ENCODE measurements around the gene FTH1. TPM values are rescaled to one million over a fixed set of nuclear protein-coding genes. Genes with fewer than 3 reads are reported as not detected.

The FTH1 gene
- total RNA-seq, 2 donors from 2014 or later: 701 to 1,114 TPM

DNA sequence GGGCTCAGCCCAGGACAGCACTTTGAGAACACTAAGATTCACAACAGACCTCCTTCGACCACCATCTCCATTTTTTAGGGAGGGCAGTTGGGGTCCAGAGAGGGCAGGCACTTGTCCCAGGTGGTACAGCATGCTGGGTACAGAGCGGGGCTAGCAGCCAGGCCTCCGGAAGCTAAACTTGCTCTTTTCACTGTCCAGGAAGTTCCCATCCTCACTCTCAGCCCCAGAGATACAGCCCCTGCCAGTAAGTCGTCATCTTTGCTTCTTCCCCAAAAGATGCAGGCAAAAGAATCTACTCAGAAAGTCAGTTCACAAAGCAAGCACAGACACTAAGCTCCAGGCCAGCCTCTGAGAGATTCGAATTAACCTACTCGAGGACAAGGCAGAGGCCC lies 43.4 kb downstream of the FTH1 start:
- no peaks in the 10 kb centered on the region for H3K9me3 Mint-ChIP-seq
- ATAC-seq (replicated peaks): no peak
- peaks cover 19% of the 10 kb centered on the region for H3K27me3 Mint-ChIP-seq
- H3K27ac Mint-ChIP-seq: no peak overlapping the region
- no peak overlapping the region for H3K4me3 Mint-ChIP-seq
- H3K36me3 Mint-ChIP-seq (ENCODE audit: low read depth): no peaks in the 10 kb centered on the region
- no peaks in the 10 kb centered on the region for H3K4me1 Mint-ChIP-seq

DNA sequence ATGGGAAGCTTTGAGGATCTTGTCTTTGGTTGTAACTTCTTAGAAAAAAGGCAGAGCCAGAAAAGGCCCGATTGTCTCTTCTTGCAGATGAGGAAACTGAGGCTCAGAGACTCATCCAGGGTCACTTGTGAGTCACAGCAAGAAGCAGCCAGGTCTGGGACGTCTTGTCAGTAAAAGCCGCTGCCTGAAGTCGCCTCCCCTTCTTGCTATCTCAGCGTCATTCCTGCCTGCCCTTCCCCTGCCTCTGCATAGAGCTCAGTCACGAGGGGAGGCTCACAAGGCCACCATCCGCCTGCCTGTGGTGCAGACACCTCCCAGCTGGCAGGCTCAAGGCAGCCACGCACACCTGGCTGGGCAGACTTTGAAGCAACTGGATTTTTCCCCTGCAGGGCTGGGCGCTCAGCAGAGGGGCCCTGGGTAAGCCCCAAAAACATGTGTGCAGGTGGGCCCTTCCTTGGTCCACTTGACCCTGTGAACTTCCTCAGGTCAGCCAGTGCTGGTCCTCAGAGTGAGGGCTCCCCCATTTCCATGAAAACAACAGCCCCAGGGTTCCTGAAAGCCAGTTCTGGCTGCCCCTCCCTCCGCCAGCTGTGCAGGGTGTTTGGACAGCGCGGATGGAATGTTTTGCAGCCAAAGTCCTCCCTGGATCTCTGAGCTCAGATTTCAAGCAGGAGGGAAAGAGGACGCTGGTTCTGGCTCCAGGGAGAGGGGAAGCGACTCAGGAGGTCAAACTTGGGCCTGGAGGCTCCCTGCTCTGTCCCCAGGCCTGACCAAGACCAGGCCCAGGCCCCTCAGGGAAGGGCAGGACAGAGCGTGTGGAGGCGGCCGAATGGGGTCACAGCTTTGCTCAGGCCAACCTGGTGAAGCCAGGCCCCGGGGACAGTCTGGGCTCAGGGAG lies 44.0 kb downstream of the FTH1 start:
- H3K27ac Mint-ChIP-seq: no peak overlapping the region
- ATAC-seq (replicated peaks): no peak
- no peaks in the 10 kb centered on the region for H3K9me3 Mint-ChIP-seq
- H3K27me3 Mint-ChIP-seq: peaks cover 24% of the 10 kb centered on the region
- H3K4me1 Mint-ChIP-seq: no peaks in the 10 kb centered on the region
- H3K4me3 Mint-ChIP-seq: no peak overlapping the region
- no peaks in the 10 kb centered on the region for H3K36me3 Mint-ChIP-seq (ENCODE audit: low read depth)

DNA sequence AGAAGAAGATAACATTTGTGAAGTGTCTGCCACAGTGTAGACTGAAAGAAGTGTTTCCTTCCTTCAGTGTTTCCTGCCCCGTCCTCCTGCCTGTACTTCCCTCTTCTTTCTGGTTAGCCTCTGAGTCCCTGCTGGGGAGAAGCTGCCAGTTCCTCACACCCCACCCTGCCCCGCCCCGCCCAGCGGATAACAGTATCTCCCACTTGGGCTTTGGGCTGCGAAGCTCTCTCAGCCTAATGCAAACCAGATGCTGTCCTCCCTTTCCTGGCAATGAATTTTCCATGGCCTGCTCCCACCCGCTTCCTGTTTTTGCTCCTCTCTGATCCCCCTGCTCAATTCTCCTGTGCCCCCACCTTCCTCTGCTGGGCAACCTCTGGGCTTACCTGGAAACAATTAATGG lies 44.9 kb downstream of the FTH1 start:
- no peak for ATAC-seq (replicated peaks)
- Mint-ChIP-seq H3K36me3 (ENCODE audit: low read depth) (no peaks in the 10 kb centered on the region), H3K9me3 (no peaks in the 10 kb centered on the region), H3K27me3 (peaks cover 33% of the 10 kb centered on the region), H3K4me3 (no peak overlapping the region), H3K4me1 (no peaks in the 10 kb centered on the region), H3K27ac (no peak overlapping the region)

DNA sequence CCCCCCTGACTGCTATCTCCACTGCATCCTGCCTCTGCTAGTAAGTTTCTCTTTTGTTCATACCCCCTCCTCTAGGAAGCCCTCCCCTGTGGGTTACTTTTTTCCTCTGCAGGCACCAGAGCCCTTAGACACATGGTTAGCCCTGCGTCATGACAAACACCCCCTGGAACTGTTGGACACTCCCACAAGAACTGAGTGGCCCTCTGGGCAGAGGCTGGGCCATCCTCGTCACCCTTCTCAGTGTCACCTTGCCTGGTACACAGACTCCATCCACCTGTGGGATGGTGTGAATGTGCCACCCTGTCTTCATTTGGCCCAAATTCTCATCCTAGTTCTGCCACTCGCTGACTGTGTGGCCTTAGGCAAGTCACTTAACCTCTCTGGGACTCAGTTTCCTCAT lies 46.0 kb downstream of the FTH1 start:
- no peak for ATAC-seq (replicated peaks)
- Mint-ChIP-seq H3K36me3 (ENCODE audit: low read depth) (no peaks in the 10 kb centered on the region), H3K4me3 (no peak overlapping the region), H3K27me3 (peaks cover 36% of the 10 kb centered on the region), H3K4me1 (no peaks in the 10 kb centered on the region), H3K9me3 (no peaks in the 10 kb centered on the region), H3K27ac (no peak overlapping the region)

DNA sequence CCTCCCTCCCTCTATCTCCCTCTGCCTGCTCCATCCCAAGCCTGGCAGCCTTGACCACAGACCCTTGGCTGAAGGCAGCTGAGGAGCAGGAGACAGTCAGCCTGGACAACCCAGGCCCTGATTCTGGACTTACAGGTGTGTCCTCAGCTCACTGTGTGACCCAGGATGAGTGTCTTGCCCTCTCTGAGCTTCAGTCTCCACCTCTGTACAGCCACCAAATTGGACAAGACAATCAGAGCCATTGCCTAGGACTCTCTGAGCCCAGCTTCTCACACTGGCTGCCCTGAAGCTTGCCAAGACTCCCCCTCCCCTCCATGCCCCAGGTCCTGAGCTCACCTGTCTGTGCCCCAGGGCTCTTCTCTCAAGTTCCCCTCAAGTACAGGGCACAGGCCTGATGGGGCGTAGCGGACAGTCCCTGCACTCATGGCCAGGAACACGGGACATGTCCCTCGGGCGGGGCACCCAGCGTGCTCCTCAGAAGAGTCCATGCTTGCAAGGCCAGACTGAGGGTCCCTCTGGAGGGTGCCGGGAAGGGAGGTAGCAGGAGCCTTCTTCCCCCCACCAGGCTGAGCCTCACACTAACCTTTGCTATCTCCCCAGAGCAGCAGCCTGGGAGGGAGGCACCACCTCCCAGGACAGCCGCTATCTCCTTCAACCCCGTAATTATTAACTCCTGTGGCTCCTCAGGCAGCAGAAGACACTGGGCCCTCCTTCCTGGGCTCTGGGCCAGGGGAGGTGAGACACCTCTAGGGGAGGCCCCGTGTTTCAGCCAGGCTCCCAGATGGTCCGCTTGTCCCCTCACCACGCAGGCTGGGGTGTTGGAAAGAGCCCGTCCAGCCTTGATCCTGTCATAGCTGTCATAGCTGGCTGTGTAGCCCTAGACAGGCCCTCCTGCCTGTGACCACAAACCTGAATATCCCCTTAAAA lies 47.5 kb downstream of the FTH1 start:
- Mint-ChIP-seq H3K9me3 (no peaks in the 10 kb centered on the region), H3K27ac (no peak overlapping the region), H3K27me3 (peaks cover 45% of the 10 kb centered on the region), H3K36me3 (ENCODE audit: low read depth) (no peaks in the 10 kb centered on the region), H3K4me3 (no peak overlapping the region), H3K4me1 (no peaks in the 10 kb centered on the region)
- no peak for ATAC-seq (replicated peaks)

DNA sequence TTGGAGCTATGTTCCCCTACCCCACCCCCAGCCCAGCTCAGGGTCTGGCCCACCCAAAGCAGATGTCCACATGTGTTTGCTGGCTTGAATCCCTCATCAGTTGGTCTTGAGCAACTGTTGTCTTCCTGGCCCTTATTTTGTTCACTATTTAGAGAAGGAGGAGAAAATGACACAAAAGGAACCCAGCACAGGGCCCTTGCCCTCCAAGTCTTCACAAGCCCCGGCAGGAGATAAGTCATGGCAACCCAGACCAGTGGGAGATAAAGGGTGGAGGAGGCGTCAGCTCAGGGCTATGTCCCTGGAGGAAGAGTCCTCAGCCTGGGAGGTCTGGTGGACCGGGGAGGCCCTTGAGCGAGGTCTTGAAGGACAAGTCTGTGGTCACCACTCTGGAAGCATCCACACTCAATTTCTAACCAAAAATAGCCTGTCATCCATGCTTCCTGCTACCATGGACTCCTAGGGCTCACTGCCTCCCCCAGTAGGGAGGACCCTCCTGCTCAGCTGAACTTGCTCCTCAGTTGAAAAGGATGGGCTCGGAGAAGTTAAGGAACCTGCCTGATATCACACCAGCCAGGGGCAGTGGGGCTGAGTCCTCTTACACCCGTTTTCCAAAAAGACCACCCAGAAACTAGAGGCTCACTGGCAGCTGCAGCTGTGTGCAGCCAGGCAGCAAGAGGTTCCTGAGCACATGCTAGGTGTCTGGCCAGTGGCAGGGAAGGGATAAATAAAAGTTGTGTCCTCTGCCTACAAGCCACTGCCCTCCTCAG lies 48.3 kb downstream of the FTH1 start:
- Mint-ChIP-seq H3K9me3 (no peaks in the 10 kb centered on the region), H3K4me1 (no peaks in the 10 kb centered on the region), H3K36me3 (ENCODE audit: low read depth) (no peaks in the 10 kb centered on the region), H3K27me3 (peaks cover 46% of the 10 kb centered on the region), H3K27ac (no peak overlapping the region), H3K4me3 (no peak overlapping the region)
- ATAC-seq (replicated peaks): no peak

DNA sequence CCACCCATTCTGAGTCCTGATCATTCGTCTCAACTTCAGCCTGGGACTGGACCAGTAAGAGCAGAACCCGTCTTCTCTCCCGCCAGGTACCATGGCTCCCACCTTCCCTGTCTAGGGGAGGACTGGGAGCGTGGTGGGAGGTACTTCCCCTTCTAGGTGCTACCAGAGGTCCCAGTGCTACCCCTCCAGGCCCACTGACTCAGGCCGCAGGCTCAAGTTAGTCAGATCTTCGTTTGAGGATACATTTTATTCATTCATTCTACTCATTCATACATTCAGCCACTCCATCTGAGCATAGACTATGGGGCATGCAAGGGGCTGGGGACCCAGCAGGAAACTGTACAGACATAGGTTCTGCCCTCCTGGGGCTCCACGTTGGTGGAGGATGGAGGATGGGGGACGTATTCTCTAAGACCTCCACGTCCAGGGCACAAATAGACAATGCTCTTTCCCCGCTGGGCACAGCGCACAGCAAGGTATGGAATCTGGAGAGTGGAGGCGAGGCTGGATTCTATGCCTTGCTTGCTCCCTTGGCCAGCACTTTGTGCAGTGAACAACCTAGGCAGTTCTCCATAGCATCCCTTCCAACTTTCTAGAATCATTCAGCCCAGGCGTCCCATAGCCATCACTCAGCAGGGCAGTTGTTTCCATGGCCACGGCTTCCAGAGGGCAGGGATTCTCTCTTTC lies 49.0 kb downstream of the FTH1 start:
- ATAC-seq (replicated peaks): no peak
- Mint-ChIP-seq H3K36me3 (ENCODE audit: low read depth) (no peaks in the 10 kb centered on the region), H3K27me3 (peaks cover 49% of the 10 kb centered on the region), H3K4me1 (no peaks in the 10 kb centered on the region), H3K9me3 (no peaks in the 10 kb centered on the region), H3K4me3 (peak overlapping the region; percentile 49), H3K27ac (no peak overlapping the region)

DNA sequence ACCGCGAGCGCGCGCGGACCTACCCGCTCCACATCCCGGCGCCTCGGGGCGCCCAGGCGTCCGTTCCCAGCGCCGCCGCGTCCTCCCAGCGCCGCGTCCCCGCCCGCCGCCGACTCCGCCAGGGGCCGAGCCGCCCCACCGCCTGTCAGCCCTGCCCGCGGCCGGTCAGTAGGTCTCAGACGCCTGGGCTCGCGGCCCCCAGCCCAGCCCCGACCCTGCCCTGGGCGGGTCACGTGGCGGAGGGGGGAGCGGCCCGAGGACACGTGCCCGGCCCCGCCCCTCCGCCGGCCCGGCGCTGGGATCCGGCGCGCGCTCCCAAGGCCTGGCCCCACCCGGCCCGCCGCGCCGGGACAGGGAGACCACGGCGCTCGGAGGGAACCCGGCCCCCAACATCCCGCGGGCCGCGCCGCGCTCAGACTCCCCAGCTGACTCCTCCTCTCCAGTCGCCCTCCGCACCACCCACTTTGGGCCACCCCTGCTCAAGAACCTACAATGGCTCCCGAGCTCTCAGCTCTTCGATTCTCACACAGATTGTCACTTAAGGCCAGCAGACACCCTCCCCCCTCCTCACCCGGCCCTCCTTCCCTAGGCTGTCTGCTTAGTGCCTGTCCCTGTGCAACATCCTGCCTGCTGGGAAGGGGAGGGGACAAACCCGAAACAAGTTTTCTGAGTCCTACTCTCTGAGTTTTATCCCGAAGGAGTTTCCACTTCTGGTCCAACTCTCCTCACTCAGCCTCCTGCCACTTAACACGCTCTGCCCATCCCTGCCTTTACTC lies 49.9 kb downstream of the FTH1 start, which contains the start of gene RAB3IL1:
RAB3IL1 (minus strand) TSS at position 233 of the 776 bp plus-strand sequence; CDS start at position 34, 199 bp downstream.
- ATAC-seq (replicated peaks): peak; percentile 53
- Mint-ChIP-seq H3K4me1 (no peaks in the 10 kb centered on the region), H3K9me3 (no peaks in the 10 kb centered on the region), H3K36me3 (ENCODE audit: low read depth) (no peaks in the 10 kb centered on the region), H3K27ac (no peak within 1 kb of the TSS), H3K4me3 (peak within 1 kb of the TSS; percentile 49), H3K27me3 (peaks cover 52% of the 10 kb centered on the region)

DNA sequence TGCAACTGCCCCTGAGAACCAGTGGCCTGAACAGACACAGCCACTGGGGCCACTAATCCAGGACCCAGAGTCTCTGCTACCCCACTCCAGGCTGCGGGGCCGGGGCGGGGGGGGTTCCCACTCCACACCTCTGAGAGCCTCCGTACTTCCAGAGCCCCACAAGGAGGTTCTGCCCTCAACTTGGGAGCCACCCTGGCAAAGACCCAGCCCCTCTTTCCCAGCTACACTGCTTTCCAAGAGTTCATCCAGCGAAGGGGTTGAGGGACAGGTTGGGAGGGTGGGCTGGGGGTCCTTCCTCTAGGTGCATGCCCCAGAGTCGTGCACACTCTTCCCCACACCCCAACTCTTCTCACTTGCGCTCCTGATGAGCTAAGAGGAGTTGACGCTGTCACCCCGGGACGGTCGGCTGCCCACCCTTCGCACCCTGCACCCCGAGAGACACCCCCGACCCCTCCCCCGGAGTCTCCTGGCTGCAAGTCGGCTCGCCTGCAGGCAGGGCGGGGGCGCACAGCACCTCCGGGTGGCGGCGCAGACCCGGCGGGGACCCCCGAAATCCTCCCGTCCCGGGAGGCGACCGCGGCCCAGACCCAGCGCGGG lies 50.6 kb downstream of the FTH1 start:
- Mint-ChIP-seq H3K4me1 (no peaks in the 10 kb centered on the region), H3K9me3 (no peaks in the 10 kb centered on the region), H3K27ac (no peak overlapping the region), H3K27me3 (peaks cover 54% of the 10 kb centered on the region), H3K36me3 (ENCODE audit: low read depth) (no peaks in the 10 kb centered on the region), H3K4me3 (no peak overlapping the region)
- no peak for ATAC-seq (replicated peaks)

DNA sequence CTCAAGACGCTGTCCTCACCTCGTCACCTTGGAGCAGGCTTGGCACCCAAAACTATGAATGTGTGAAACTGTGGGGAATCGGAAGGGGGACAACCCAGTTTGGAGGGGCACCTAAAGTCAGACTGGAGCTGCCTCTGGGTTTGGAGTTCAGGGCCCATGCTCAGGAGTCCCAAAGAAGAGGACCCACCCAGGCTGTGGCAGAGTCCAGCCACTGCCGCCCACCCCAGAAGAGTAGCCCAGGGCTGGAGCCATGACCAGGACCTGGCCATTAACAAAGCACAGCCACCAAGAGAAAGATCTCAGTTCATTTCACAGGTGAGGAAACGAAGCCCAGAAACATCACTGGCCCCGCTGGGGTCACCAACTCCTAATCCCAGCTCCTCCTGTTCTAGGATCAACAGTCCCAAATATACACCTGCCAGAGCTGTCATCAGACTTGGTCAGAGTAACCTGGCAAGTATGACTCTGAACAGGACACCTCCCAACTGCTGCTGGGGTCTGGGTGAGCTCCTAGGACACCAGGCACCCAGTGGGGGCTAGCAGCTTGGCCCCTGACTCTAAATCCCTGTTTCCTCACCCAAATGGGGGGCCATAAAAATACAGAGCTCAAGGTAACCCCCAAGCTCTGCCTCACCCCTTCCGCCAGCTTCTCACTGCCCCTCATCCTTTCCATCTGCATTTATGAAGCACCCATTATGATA lies 52.8 kb downstream of the FTH1 start:
- no peaks in the 10 kb centered on the region for H3K9me3 Mint-ChIP-seq
- H3K27ac Mint-ChIP-seq: no peak overlapping the region
- no peaks in the 10 kb centered on the region for H3K36me3 Mint-ChIP-seq (ENCODE audit: low read depth)
- H3K4me3 Mint-ChIP-seq: no peak overlapping the region
- H3K27me3 Mint-ChIP-seq: peaks cover 41% of the 10 kb centered on the region
- no peaks in the 10 kb centered on the region for H3K4me1 Mint-ChIP-seq
- ATAC-seq (replicated peaks): no peak
